CD1c-positive myeloid dendritic cell (primary cell): Measurements from ENCODE around the gene ZNF205.
A peak's percentile ranks its signal among the peaks of the same experiment; 100 is the strongest.
"Not testable (repeated sequence)": the region's sequence is repeated elsewhere in the genome, so short reads cannot be mapped to it uniquely, and the experiment has no call there.

Experiments used
- DNase-seq: peaks from one replicate; pipeline ENCODE4 v3.0.0-alpha.2; 2016; ENCODE audit errors: extremely low spot score

Gene ZNF205

DNA sequence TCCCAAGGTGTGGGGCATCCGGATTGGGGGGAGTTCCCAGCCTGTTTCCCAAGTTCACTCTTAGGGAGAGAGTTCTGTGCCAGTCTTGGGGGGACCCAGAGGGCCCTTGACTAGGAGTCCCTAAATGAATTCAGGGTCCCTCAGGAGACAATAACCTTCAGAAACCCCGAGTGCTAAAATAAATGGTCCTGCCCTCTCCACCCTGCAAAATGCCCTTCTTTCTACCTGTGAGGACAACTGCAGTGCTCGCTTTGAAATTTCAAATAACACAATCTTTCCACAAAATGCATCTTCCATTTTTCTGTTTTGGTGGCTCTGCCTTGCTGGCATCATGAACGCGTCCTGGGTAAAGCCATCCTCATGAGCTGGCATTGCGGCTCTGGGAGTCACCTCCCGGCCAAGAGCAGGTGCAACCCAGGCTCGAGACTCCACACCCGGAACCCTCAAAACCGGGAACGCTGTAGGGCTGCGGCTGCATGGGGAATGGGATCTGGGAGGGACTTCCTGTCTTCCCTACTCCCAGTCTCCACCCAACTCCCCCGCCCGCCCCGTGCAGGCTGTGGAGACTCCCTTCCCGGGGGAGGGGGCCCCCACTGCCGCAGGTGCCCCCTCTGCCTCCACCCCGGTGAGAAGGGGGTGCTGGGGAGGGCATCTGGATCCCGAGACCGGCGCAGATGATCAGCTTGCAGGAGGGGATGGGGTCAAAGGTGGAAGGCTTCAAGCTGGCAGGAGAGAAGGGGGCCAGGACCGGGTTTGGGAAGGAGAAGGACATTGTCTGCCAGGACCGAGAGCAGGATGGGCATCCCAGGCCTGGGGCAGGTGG is at the start of gene ZNF205:
TSS of gene ZNF205 (plus strand) at position 529 of the 823 bp plus-strand sequence. CDS start 845 bp downstream, outside the sequence.
- DNase-seq: peak; percentile 25

DNA sequence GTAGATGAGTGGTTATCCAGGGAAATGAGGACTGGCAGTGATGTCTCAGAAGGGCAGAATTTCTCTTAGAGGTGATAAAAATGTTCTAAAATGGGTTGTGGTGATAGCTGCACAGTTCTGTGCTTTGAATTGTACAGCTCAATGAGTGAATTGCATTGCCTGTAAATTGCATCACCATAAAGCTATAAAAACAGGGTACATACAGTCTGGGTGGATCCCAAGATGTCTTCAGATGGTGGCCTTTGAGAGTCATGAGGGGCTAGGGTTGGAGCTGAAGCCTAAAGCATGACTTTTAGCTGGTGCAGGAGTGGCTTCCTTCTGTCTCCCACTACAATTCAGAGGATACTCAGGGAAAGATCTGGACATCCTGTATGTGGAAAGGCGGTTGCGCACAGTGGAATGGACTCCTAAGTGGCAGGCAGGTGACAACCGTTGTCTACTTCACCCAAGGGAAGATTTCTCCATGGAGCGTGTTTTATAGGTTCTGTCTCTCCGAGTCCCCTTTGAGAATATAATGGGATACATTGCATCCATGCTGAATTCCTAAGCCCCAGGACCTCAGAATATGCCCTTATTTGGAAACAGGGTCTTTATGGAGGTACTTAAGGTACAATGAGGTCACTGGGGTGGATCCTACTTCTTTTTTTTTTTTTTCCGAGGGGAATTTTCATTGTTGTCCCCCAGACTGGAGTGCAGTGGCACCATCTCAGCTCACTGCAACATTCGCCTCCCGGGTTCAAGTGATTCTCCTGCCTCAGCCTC is 48.6 kb upstream of the ZNF205 start:
- DNase-seq: no peak

DNA sequence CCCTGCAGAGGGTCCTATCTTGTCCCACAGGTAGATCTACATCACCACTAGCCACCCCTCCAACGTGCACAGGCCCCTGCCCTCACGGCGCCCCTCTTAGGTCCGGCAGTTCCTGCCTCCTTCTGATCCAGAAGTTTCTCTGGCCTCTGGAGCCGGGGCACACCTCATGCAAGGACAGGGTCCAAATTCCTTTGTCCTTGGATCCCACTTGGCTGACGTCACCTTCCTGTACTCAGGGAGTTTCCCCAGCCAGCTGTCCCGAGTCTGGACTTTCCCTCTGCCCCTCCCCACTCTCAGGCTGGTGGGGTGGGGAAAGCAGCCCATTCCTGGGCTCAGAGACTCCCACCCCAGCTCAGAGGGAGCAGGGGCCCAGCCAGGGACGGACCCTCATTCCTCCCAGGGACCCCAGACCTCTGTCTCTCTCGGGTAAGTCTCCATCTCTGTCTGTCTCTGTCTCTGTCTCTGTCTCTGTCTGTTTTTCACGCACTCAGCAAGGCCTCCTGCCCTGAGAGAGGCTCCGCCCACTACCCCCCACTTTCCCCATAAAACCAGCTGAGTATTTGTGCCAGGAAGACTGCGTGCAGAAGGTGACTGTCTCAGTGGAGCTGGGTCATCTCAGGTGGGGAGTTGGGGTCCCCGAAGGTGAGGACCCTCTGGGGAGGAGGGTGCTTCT is 47.2 kb upstream of the ZNF205 start, which contains the start of gene IL32:
TSS of gene IL32 (plus strand) at position 572 of the 673 bp plus-strand sequence. CDS start 172 bp downstream, outside the sequence.
- no peak for DNase-seq

DNA sequence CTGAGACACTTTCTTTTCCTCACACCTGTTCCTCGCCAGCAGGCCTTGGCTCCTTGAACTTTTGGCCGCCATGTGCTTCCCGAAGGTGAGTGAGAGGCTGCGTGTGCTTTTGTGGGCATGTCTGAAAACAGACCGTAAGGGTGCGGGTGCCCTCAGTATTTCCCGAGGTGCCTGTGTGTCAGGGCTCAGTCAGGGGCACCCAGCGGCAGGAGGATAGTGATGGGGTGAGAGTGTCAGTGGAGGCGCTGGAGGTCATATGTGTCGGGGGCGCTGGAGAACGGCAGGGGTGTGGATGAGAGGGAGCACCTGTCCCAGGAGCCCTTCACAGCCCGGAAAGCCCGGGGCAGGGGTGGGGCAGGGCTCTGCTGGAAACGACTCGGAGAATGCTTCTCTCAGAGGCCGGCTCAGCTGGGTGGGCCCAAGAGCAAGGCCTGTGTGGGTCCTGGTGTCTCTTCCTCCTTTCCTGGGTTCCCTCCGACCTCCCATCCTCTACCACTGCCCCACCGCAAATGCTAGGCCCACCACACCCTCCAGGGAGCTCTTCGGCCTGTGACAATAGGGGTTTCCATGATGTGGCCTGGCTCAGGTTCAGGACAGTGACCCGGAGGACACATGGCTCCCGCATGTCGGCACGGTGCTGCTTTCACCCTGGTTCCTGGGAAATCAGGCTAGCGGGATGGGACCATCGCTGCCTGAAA is 46.5 kb upstream of the ZNF205 start:
- no peak for DNase-seq

GRCh38 chr16:3066440-3066748 is 46.0 kb upstream of the ZNF205 start:
- no peak for DNase-seq

GRCh38 chr16:3068487-3068886 is 43.9 kb upstream of the ZNF205 start:
- DNase-seq: no peak

DNA sequence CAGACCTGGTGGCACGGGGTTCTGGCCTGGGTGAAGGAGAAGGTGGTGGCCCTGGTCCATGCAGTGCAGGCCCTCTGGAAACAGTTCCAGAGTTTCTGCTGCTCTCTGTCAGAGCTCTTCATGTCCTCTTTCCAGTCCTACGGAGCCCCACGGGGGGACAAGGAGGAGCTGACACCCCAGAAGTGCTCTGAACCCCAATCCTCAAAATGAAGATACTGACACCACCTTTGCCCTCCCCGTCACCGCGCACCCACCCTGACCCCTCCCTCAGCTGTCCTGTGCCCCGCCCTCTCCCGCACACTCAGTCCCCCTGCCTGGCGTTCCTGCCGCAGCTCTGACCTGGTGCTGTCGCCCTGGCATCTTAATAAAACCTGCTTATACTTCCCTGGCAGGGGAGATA is 43.2 kb upstream of the ZNF205 start:
- not testable (repeated sequence) for DNase-seq

DNA sequence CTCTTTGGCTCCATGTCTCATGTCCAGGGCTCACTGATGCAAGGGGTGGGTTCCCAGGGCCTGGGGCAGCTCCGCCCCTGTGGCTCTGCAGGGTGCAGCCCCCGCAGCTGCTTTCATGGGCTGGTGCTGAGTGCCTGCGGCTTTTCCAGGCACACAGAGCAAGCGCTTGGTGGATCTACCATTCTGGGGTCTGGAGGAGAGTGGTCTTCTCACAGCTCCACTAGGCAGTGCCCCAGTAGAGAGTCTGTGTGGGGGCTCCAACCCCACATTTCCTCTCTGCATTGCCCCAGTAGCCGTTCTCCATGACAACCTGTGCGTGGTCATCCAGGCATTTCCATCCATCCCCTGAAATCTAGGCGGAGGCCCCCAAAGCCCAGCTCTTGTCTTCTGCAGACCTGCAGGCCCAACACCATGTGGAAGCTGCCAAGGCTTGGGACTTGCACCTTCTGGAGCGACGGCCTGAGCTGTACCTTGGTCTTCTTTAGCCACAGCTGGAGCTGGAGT is 41.7 kb upstream of the ZNF205 start:
- no peak for DNase-seq

GRCh38 chr16:3071655-3072054 is 40.7 kb upstream of the ZNF205 start:
- DNase-seq: no peak

- not testable (repeated sequence) for DNase-seq
Measured at GRCh38 chr16:3072148-3072547, 40.2 kb upstream of the ZNF205 start.

- not testable (repeated sequence) for DNase-seq
Measured at GRCh38 chr16:3072576-3073263, 39.7 kb upstream of the ZNF205 start.

GRCh38 chr16:3073448-3073847 is 38.9 kb upstream of the ZNF205 start:
- DNase-seq: no peak

GRCh38 chr16:3074860-3075522 is 37.4 kb upstream of the ZNF205 start:
- peak; percentile 51 for DNase-seq

DNA sequence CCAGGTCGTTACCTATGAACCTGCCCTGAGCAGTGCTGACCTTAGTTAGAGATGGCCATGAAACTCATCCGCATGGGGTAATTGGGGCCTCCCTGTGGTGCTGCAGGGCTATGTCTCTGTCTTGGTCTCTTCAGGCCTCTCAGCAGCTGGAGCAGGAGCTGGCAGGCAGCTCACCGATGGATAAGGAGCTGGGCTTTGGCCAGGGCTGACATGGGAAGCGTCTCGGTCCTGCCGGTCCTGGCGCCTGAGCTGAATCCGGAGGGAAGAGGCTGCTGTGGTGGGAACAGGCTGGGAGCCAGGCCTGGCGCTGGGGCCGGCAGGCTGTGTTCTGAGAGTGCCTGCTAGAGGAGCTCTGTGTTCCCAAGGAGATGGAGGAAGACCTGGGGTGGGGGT is 36.9 kb upstream of the ZNF205 start:
- no peak for DNase-seq

DNA sequence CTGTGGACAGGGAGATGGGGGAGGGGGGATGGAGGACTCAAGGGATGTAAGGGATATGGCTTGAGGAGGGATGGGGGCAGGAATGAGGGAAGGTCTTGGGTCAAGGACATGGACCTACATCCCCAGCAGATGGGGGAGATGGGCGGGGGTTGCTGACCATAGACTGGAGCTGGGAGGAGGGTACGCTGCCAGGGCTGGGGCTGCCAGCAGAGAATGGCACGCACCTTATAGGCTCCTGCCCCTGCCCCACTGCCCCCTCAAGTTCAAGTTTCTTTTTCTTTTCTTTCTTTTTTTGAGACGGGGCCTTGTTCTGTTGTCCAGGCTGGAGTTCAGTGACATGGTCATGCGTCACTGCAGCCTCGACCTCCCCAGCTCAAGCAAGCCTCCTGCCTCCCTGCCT is 36.4 kb upstream of the ZNF205 start:
- DNase-seq: not testable (repeated sequence)

DNA sequence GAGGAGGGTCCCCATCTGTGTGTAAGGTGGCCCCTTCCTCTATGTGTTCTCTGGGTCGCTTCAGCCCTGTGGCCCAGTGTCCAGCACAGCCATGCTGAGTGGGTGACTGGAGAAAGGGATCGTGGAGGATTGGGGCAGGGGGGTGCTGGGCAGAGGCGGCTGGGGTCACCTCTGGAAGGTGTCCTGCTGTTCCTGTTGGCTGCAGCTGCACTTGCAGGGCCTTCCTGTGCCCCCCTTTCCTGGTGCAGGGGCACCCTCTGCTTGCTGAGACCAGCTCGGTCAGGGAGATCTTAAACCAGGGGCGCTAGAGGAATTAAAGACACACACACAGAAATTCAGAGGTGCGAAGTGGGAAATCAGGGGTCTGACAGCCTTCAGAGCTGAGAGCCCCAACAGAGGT is 35.8 kb upstream of the ZNF205 start:
- DNase-seq: no peak

DNA sequence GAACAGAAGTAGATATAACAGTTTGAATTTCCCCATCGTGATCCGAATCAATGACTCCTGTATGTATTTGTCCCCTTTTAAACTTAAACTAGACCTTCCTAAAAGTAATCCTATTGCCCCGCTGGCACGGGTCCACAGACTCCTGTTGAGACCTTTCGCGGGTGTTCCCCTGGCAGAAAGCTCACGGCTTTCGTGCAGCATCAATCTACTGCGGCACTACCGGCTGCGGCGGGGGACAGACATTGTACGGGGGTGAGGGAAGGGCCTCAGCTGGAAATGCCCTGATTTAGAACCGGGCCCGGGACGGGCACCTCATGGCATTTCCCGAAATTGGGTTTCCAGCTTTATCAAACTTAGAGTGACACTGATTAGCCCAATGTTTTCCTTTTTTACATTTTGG is 32.4 kb upstream of the ZNF205 start:
- DNase-seq: no peak

DNA sequence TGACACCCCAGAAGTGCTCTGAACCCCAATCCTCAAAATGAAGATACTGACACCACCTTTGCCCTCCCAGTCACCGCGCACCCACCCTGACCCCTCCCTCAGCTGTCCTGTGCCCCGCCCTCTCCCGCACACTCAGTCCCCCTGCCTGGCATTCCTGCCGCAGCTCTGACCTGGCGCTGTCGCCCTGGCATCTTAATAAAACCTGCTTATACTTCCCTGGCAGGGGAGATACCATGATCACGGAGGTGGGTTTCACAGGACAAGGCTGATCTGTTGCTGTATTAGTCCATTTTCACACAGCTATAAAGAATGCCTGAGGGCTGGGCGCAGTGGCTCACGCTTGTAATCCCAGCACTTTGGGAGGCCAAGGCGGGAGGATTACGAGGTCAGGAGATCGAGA is 30.4 kb upstream of the ZNF205 start:
- DNase-seq: not testable (repeated sequence)

DNA sequence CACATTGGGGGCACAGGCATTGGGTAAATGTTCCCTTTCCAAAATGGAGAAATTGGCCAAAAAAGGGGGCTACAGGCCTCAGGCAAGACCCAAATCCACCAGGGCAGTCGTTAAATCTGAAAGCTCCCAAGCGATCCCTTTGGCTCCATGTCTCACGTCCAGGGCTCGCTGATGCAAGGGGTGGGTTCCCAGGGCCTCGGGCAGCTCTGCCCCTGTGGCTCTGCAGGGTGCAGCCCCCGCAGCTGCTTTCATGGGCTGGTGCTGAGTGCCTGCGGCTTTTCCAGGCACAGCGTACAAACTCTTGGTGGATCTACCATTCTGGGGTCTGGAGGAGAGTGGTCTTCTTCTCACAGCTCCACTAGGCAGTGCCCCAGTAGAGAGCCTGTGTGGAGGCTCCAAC is 29.0 kb upstream of the ZNF205 start:
- not testable (repeated sequence) for DNase-seq

- no peak for DNase-seq
Measured at GRCh38 chr16:3084491-3084890, 27.9 kb upstream of the ZNF205 start.
